Neuronal stem cell (in vitro differentiated cells): Measurements from ENCODE around the gene ACVR1B.

ENCODE experiments used
- DNase-seq: peaks from one replicate; pipeline ENCODE4 v3.0.0-alpha.2; 2013; ENCODE audit warnings: low spot score
- H2AFZ ChIP-seq: one replicate; pipeline ENCODE4 v1.6.1; 2013; ENCODE audit warnings: mild to moderate bottlenecking, low read length, inconsistent platforms
- H2AK5ac ChIP-seq: 2 replicates; pipeline ENCODE4 v1.6.1; 2013; ENCODE audit warnings: low read depth, mild to moderate bottlenecking, inconsistent platforms, low read length, moderate library complexity, mixed read lengths
- H2BK120ac ChIP-seq: 2 replicates; pipeline ENCODE4 v1.6.1; 2013; ENCODE audit warnings: low read depth, mild to moderate bottlenecking, inconsistent platforms, low read length, moderate library complexity, mixed read lengths
- H2BK12ac ChIP-seq: one replicate; pipeline ENCODE4 v1.6.1; 2013; ENCODE audit warnings: low read length, inconsistent platforms
- H2BK15ac ChIP-seq: 2 replicates; pipeline ENCODE4 v1.6.1; 2013; ENCODE audit warnings: mild to moderate bottlenecking, low read length, inconsistent platforms, mixed read lengths
- H2BK5ac ChIP-seq: one replicate; pipeline ENCODE4 v1.6.1; 2013; ENCODE audit warnings: inconsistent platforms, mild to moderate bottlenecking, low read length, moderate library complexity
- H3K14ac ChIP-seq: one replicate; pipeline ENCODE4 v1.6.1; 2013; ENCODE audit warnings: low read length, inconsistent platforms
- H3K18ac ChIP-seq: 2 replicates; pipeline ENCODE4 v1.6.1; 2013; ENCODE audit warnings: low read length, inconsistent platforms
- H3K23ac ChIP-seq: 2 replicates; pipeline ENCODE4 v1.6.1; 2013; ENCODE audit warnings: low read depth, mild to moderate bottlenecking, mixed read lengths, low read length, inconsistent platforms; ENCODE audit not compliant: poor library complexity
- H3K27ac ChIP-seq: replicated peaks from 3 replicates; pipeline ENCODE4 v1.5.1; 2013; ENCODE audit warnings: low read length, inconsistent platforms
- H3K27me3 ChIP-seq, 3 experiments: 2 replicates each; pipeline ENCODE4 v1.6.1; 2013; ENCODE audit warnings: low read length in 3 of 3, mild to moderate bottlenecking in 2 of 3, inconsistent platforms in 1 of 3, low read depth in 1 of 3, mixed read lengths in 1 of 3, moderate library complexity in 1 of 3; ENCODE audit not compliant: control insufficient read depth in 3 of 3, insufficient read depth in 3 of 3
- H3K36me3 ChIP-seq, 2 donors: replicated peaks in 1 of 2; 2 replicates each; pipeline ENCODE4 v1.6.1; 2013; ENCODE audit warnings: low read length in 2 of 2; ENCODE audit not compliant: control insufficient read depth in 2 of 2, insufficient read depth in 2 of 2
- H3K4ac ChIP-seq: 2 replicates; pipeline ENCODE4 v1.6.1; 2013; ENCODE audit warnings: inconsistent platforms, mild to moderate bottlenecking, low read length, moderate library complexity
- H3K4me1 ChIP-seq, 2 donors: 1 replicate in 1 of 2; 2 replicates in 1 of 2; pipeline ENCODE4 v1.6.1; 2013; ENCODE audit warnings: low read length in 2 of 2, low read depth in 1 of 2; ENCODE audit not compliant: control insufficient read depth in 2 of 2, insufficient read depth in 1 of 2
- H3K4me2 ChIP-seq: one replicate; pipeline ENCODE4 v1.6.1; 2013; ENCODE audit warnings: mild to moderate bottlenecking, low read length, inconsistent platforms; ENCODE audit not compliant: insufficient read depth, poor library complexity, severe bottlenecking
- H3K4me3 ChIP-seq, 2 donors: 2 replicates each; pipeline ENCODE4 v1.5.1; 2013; ENCODE audit warnings: low read length in 2 of 2, mild to moderate bottlenecking in 2 of 2, inconsistent platforms in 1 of 2, moderate library complexity in 1 of 2
- H3K79me1 ChIP-seq: one replicate; pipeline ENCODE4 v1.6.1; 2013; ENCODE audit warnings: low read depth, mild to moderate bottlenecking, inconsistent platforms, low read length, moderate library complexity
- H3K9ac ChIP-seq: one replicate; pipeline ENCODE4 v1.6.1; 2013; ENCODE audit warnings: mild to moderate bottlenecking, low read depth, low read length, inconsistent platforms; ENCODE audit not compliant: poor library complexity
- H3K9me3 ChIP-seq, 2 donors: replicated peaks in 1 of 2; 2 replicates each; pipeline versions ENCODE3 to v1.6.1; 2013; ENCODE audit warnings: low read length in 2 of 2, mild to moderate bottlenecking in 2 of 2, inconsistent platforms in 1 of 2, low read depth in 1 of 2, mixed read lengths in 1 of 2, moderate library complexity in 1 of 2; ENCODE audit not compliant: control insufficient read depth in 2 of 2, insufficient read depth in 1 of 2
- H4K8ac ChIP-seq: one replicate; pipeline ENCODE4 v1.6.1; 2013; ENCODE audit warnings: low read depth, mild to moderate bottlenecking, inconsistent platforms, low read length, moderate library complexity
- H4K91ac ChIP-seq: one replicate; pipeline ENCODE4 v1.6.1; 2013; ENCODE audit warnings: low read length, low read depth, mild to moderate bottlenecking, inconsistent platforms; ENCODE audit not compliant: poor library complexity
- WGBS, 2 donors: extraction: QIAGEN DNeasy Blood & Tissue Kit; methylation state at CpG; one replicate each; pipeline ENCODE4 v1.1.7; 2013; ENCODE audit warnings: missing lambda C conversion rate in 2 of 2, mixed read lengths in 1 of 2; ENCODE audit not compliant: insufficient read length in 2 of 2, insufficient replicate concordance in 1 of 2; ENCODE audit errors: extremely low coverage in 2 of 2; 5-methylcytosine and 5-hydroxymethylcytosine counted together

ACVR1B gene

DNA sequence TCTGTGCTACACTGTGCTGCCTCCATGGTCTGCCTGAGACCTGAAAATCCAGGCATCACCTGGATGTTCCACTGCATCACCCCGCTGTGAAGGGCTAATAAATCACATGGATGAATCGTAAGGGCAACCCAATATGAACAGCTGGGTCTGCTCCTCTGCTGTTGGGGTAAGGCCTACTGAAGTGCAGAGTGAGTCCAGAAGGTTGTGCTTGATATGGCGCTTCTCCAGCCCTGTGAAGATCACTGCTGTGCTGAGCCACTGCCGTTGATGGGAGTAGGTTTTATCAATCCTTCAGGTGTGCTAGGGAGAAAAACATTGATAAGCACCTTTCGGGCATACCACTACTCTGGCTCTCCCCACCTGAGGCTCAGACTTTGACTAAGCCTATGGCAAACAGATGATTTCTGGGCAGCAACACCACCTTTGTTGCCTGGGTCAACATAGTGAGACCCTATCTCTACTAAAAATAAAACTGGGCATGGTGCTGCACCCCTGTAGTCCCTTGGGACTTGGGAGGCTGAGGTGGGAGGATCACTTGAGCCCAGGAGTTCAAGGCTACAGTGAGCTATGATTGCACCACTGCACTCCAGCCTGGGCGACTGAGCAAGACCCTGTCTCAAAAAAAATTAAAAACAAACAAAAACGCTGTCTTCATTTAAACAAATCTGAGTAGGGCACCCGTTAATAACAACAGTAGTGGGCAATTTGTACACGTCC lies 42.5 kb upstream of the ACVR1B start:
- DNase-seq = no peak
- H3K4me1 ChIP-seq = peaks cover 15 to 37% of the 10 kb centered on the region in 2 donors

DNA sequence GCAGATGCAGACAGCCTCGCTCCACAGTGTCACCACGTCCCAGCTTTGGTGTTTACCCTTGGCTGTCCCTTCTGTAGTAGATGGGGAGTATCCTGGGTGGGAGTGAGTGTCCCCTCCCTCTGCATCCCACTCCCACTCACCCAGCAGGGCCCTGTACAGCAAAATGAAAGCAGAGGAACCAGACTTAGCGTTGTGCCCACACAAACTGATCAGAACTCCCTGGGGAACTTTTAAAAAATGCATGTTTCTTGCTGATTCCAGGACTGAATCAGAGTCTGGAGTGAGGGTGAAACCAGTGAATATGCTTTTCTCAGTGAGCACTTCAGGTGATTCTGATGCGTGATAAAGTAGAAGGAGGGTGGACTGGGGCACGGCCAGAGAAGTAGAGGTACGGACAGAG lies 41.3 kb upstream of the ACVR1B start:
- no peak overlapping the region for H3K23ac ChIP-seq

More for the DNA sequence above, 42.5 kb upstream of the ACVR1B start:
- no peak overlapping the region for H2BK15ac ChIP-seq
- H2BK12ac ChIP-seq = peak overlapping the region; percentile 34
- no peak overlapping the region for H2BK120ac ChIP-seq
- H3K36me3 ChIP-seq = no peaks in the 10 kb centered on the region
- no peak overlapping the region for H3K4ac ChIP-seq
- H4K91ac ChIP-seq = no peak overlapping the region
- peak overlapping the region; percentile 48 for H3K18ac ChIP-seq
- no peaks in the 10 kb centered on the region for H3K9me3 ChIP-seq
- H2AK5ac ChIP-seq = no peak overlapping the region
- H4K8ac ChIP-seq = no peak overlapping the region
- H2BK5ac ChIP-seq = no peak overlapping the region
- H2AFZ ChIP-seq = no peak overlapping the region
- H3K27me3 ChIP-seq = peaks cover 0 to 23% (median 21%) of the 10 kb centered on the region in 3 experiments
- no peak overlapping the region for H3K9ac ChIP-seq
- no peaks in the 10 kb centered on the region for H3K79me1 ChIP-seq
- H3K27ac ChIP-seq = no peak overlapping the region
- no peak overlapping the region for H3K4me2 ChIP-seq
- no peak overlapping the region for H3K4me3 ChIP-seq
- H3K23ac ChIP-seq = no peak overlapping the region
- no CpG with 5 or more reads among the region's 9 CpGs for WGBS, 2 donors
- no peak overlapping the region for H3K14ac ChIP-seq

DNA sequence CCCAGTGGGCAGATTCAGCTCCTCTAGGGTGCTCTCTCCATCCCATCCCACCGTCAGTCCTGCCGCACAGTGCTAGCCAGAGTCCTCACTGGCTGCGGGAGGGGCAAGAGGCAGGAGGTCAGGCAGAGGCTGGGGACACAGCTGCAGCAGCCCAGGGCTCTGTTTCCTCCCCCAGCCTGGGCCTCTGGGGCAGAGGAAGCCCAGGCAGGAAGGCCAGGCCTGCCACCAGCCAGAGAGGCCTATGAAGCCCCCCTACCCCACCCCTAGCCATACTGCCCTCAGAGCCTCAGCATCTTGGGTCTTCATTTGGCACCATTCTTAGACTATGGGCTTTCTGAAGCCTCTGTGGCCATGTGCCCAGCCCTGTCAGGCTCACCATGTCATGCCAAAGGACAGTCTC lies 40.8 kb upstream of the ACVR1B start:
- H3K4me3 ChIP-seq = no peak overlapping the region
- H2AK5ac ChIP-seq = no peak overlapping the region
- no peak overlapping the region for H3K18ac ChIP-seq
- DNase-seq = no peak
- H2BK12ac ChIP-seq = no peak overlapping the region
- H2AFZ ChIP-seq = peak overlapping the region; percentile 46
- H3K23ac ChIP-seq = no peak overlapping the region
- no peak overlapping the region for H3K9ac ChIP-seq
- H4K8ac ChIP-seq = no peak overlapping the region
- H3K4me1 ChIP-seq = peaks cover 15 to 33% of the 10 kb centered on the region in 2 donors
- no peak overlapping the region for H4K91ac ChIP-seq
- H3K36me3 ChIP-seq = no peaks in the 10 kb centered on the region
- peaks cover 0 to 2% of the 10 kb centered on the region in 2 donors for H3K9me3 ChIP-seq
- no peak overlapping the region for H2BK5ac ChIP-seq
- no peak overlapping the region for H2BK15ac ChIP-seq
- no CpG with 5 or more reads among the region's 3 CpGs for WGBS, 2 donors
- no peak overlapping the region for H3K4me2 ChIP-seq
- H2BK120ac ChIP-seq = no peak overlapping the region
- H3K27me3 ChIP-seq = peaks cover 0 to 23% (median 21%) of the 10 kb centered on the region in 3 experiments
- no peak overlapping the region for H3K27ac ChIP-seq
- no peaks in the 10 kb centered on the region for H3K79me1 ChIP-seq
- no peak overlapping the region for H3K4ac ChIP-seq
- H3K14ac ChIP-seq = no peak overlapping the region

More for the DNA sequence above, 41.3 kb upstream of the ACVR1B start:
- peak overlapping the region; percentile 46 for H2AFZ ChIP-seq
- H3K9ac ChIP-seq = no peak overlapping the region
- H3K27ac ChIP-seq = no peak overlapping the region
- H3K14ac ChIP-seq = no peak overlapping the region
- no peaks in the 10 kb centered on the region for H3K36me3 ChIP-seq
- WGBS, 2 donors = no CpG with 5 or more reads among the region's 6 CpGs
- H4K91ac ChIP-seq = no peak overlapping the region
- no peak overlapping the region for H3K4me3 ChIP-seq
- H2AK5ac ChIP-seq = no peak overlapping the region
- H2BK120ac ChIP-seq = no peak overlapping the region
- DNase-seq = no peak
- H3K27me3 ChIP-seq = peaks cover 0 to 23% (median 21%) of the 10 kb centered on the region in 3 experiments
- no peak overlapping the region for H4K8ac ChIP-seq
- H2BK15ac ChIP-seq = no peak overlapping the region
- no peak overlapping the region for H3K4me2 ChIP-seq
- no peak overlapping the region for H2BK12ac ChIP-seq
- H2BK5ac ChIP-seq = no peak overlapping the region
- H3K4me1 ChIP-seq = peaks cover 15 to 37% of the 10 kb centered on the region in 2 donors
- H3K9me3 ChIP-seq = peaks cover 0 to under 1% of the 10 kb centered on the region in 2 donors
- H3K18ac ChIP-seq = no peak overlapping the region
- H3K79me1 ChIP-seq = no peaks in the 10 kb centered on the region
- no peak overlapping the region for H3K4ac ChIP-seq

DNA sequence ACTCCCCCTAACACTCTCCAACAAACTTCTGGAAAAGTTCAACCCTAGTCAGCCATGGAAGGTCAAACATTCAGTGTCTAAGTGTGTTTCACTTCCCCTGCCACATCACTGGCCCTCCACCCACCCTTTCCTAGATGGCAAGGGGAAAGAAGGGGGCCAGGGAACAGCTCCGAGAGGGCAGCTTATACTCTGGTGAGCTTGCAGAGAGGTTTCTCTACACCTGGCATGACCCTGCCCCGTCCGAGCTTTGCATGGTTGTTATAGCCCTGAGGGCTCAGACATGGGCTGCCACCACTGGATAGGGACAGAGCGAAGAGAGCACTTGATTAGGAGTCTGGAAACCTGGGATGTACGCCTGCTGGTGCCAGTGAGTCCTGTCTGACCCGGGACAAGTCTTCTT lies 40.2 kb upstream of the ACVR1B start:
- Histone ChIP-seq H2AK5ac (no peak overlapping the region), H3K23ac (no peak overlapping the region), H3K14ac (no peak overlapping the region), H3K4me2 (no peak overlapping the region), H4K91ac (no peak overlapping the region), H3K9me3 (peaks cover 0 to 2% of the 10 kb centered on the region in 2 donors), H3K36me3 (no peaks in the 10 kb centered on the region), H3K4me1 (peaks cover 13 to 29% of the 10 kb centered on the region in 2 donors), H2BK15ac (no peak overlapping the region), H3K4me3 (no peak overlapping the region), H3K18ac (no peak overlapping the region), H2AFZ (peak overlapping the region; percentile 27), H2BK12ac (no peak overlapping the region), H3K27ac (no peak overlapping the region), H4K8ac (no peak overlapping the region), H3K79me1 (no peaks in the 10 kb centered on the region), H2BK120ac (no peak overlapping the region), H3K4ac (no peak overlapping the region), H2BK5ac (no peak overlapping the region), H3K27me3 (peaks cover 0 to 23% (median 21%) of the 10 kb centered on the region in 3 experiments), H3K9ac (no peak overlapping the region)
- no peak for DNase-seq
- no CpG with 5 or more reads among the region's 6 CpGs for WGBS, 2 donors
